Body of pancreas (tissue), 4 donors: ENCODE results near the gene OSBPL5. TPM values are rescaled to one million over a fixed set of nuclear protein-coding genes. Genes with fewer than 3 reads are reported as not detected.
A peak's percentile ranks its signal among the peaks of the same experiment; 100 is the strongest.

Source experiments
- ATAC-seq: fragments of 150-250 bp; one replicate; pipeline ENCODE4 v1.9.1; 2016
- DNase-seq, 4 donors: peaks; one replicate each; pipeline ENCODE4 v3.0.0-alpha.2; 2019
- H3K27ac ChIP-seq, 4 donors: fragments of 200-600 bp; sonication (generic); 1 replicate in 3 of 4; 2 replicates in 1 of 4; pipeline versions ENCODE4 v1.5.1 to v1.6.1; 2016 to 2019; ENCODE audit warnings: mild to moderate bottlenecking in 1 of 4, mixed read lengths in 1 of 4, moderate library complexity in 1 of 4
- H3K27me3 ChIP-seq, 2 donors: fragments of 200-600 bp; sonication (generic); one replicate each; pipeline ENCODE4 v1.6.0; 2016; ENCODE audit warnings: mild to moderate bottlenecking in 1 of 2
- H3K36me3 ChIP-seq, 2 donors: fragments of 200-600 bp; sonication (generic); replicated peaks in 1 of 2; 2 replicates each; pipeline ENCODE4 v1.5.1; 2016; ENCODE audit warnings: low read depth in 2 of 2; ENCODE audit not compliant: insufficient read depth in 1 of 2
- H3K4me1 ChIP-seq: fragments of 200-600 bp; sonication (generic); one replicate; pipeline ENCODE4 v1.6.0; 2016
- H3K4me3 ChIP-seq, 2 donors: fragments of 200-600 bp; sonication (generic); 1 replicate in 1 of 2; 2 replicates in 1 of 2; pipeline ENCODE4 v1.5.1; 2016 to 2019
- H3K9me3 ChIP-seq, 3 donors: fragments of 200-600 bp; sonication (generic); 1 replicate in 2 of 3; 2 replicates in 1 of 3; pipeline ENCODE4 v1.5.1; 2016
- POLR2A ChIP-seq, 3 donors: fragments of 450-650 bp; IDR thresholded peaks; one replicate each; pipeline ENCODE4 v1.6.1; 2016; ENCODE audit warnings: antibody characterized with exemption in 3 of 3, mild to moderate bottlenecking in 2 of 3
- WGBS, 2 donors: methylation state at CpG; one replicate each; pipeline ENCODE4 v1.1.5; 2017; 5-methylcytosine and 5-hydroxymethylcytosine counted together
- intact Hi-C: fragments of 100-400 bp; cut with DNase I; formaldehyde crosslinking; loops from one replicate; pipeline ENCODE4 v1.15.1; 2023
- total RNA-seq, 2 donors: library from RNA; depleted of rRNA; stranded (reverse); fragments of >200 nt; gene quantifications; one replicate each; pipeline ENCODE4 v1.1.0, GENCODE V29; 2016
- TF ChIP-seq, protein P1 (sequence below), 7 experiments: fragments of 450-650 bp in 4 of 7; fragments of 200-600 bp in 3 of 7; sonication (generic) in 3 of 7; IDR thresholded peaks; one replicate each; pipeline ENCODE4 v1.5.1; 2016 to 2019; ENCODE audit warnings: antibody characterized with exemption in 7 of 7

Gene OSBPL5, protein sequence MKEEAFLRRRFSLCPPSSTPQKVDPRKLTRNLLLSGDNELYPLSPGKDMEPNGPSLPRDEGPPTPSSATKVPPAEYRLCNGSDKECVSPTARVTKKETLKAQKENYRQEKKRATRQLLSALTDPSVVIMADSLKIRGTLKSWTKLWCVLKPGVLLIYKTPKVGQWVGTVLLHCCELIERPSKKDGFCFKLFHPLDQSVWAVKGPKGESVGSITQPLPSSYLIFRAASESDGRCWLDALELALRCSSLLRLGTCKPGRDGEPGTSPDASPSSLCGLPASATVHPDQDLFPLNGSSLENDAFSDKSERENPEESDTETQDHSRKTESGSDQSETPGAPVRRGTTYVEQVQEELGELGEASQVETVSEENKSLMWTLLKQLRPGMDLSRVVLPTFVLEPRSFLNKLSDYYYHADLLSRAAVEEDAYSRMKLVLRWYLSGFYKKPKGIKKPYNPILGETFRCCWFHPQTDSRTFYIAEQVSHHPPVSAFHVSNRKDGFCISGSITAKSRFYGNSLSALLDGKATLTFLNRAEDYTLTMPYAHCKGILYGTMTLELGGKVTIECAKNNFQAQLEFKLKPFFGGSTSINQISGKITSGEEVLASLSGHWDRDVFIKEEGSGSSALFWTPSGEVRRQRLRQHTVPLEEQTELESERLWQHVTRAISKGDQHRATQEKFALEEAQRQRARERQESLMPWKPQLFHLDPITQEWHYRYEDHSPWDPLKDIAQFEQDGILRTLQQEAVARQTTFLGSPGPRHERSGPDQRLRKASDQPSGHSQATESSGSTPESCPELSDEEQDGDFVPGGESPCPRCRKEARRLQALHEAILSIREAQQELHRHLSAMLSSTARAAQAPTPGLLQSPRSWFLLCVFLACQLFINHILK
- total RNA-seq: 10 to 100 TPM; 22.3 to 62.0 TPM

DNA sequence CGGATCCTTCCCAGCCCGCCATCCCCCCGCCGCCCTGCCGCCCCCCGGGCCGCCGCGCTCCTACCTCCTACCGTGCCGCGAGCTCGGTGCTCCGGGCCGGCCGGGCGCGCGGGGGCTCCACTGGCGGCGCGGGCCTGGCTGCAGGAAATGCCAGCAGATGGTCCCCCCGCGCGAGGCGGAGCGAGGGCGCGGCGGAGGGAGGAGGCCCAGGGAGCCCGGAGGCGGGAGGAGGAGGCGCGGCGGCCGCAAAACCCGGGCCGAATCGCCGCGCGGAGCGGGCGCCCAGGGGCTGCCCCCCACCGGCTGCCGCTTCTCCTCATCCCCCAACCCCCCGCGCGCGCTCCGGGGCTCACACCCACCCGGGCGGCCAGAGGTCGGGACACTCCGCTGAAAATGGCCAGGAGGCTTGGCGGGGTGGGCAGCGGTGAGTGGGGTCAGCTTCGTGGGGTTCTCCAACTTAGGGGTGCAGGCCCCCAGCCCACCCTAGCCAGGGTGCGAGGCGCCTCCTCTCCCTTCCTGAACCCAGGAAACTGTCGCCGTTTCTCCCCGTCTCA is at the start of gene OSBPL5:
TSS of gene OSBPL5 (minus strand) at position 159 of the 554 bp plus-strand sequence. CDS start 36,162 bp downstream, outside the sequence.
- Histone ChIP-seq H3K36me3 (no peaks in the 10 kb centered on the region), H3K4me3 (peak within 1 kb of the TSS; percentile 45 to 55), H3K27ac (peak within 1 kb of the TSS in 3 of 4 donors; percentile 39 to 48 (median 40)), H3K27me3 (no peaks in the 10 kb centered on the region), H3K4me1 (peaks cover 53% of the 10 kb centered on the region), H3K9me3 (no peaks in the 10 kb centered on the region)
- intact Hi-C loops: no loop called here
- DNase-seq (peak; percentile 75 to 85 (median 78)), ATAC-seq (peak; percentile 74)
- peak in 2 of 3 donors; percentile 14 to 23 for TF ChIP-seq POLR2A (IDR thresholded peaks at IDR 0.05)
- TF ChIP-seq, protein P1, sequence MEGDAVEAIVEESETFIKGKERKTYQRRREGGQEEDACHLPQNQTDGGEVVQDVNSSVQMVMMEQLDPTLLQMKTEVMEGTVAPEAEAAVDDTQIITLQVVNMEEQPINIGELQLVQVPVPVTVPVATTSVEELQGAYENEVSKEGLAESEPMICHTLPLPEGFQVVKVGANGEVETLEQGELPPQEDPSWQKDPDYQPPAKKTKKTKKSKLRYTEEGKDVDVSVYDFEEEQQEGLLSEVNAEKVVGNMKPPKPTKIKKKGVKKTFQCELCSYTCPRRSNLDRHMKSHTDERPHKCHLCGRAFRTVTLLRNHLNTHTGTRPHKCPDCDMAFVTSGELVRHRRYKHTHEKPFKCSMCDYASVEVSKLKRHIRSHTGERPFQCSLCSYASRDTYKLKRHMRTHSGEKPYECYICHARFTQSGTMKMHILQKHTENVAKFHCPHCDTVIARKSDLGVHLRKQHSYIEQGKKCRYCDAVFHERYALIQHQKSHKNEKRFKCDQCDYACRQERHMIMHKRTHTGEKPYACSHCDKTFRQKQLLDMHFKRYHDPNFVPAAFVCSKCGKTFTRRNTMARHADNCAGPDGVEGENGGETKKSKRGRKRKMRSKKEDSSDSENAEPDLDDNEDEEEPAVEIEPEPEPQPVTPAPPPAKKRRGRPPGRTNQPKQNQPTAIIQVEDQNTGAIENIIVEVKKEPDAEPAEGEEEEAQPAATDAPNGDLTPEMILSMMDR (IDR thresholded peaks at IDR 0.05): peak in 1 of 7 experiments; percentile 5
- 1 to 3% methylated on average over 8 to 59 of the region's 63 CpGs for WGBS, 2 donors

DNA sequence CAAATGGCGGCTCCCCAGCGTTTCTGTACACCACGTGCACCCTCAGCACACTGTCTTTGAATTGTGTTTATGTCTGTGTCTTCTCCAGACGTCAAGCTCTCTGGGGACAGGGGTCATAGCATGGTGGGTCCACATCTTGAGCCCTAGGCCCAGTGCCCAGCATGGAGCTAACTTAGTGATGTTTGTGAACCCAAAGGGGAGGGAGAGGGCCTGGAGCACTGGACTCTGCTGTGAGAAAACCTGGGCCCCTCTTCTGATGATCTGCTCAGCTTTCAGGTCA is 49.2 kb upstream of the OSBPL5 start:
- no peak overlapping the region for H3K27ac ChIP-seq
- TF ChIP-seq, protein P1 (IDR thresholded peaks at IDR 0.05): no peak
- TF ChIP-seq POLR2A (IDR thresholded peaks at IDR 0.05): no peak
- peak in 1 of 4 donors; percentile 1 for DNase-seq
- intact Hi-C loops: no loop called here
- ATAC-seq: no peak
- no peaks in the 10 kb centered on the region for H3K9me3 ChIP-seq
- no peaks in the 10 kb centered on the region for H3K27me3 ChIP-seq
- no peaks in the 10 kb centered on the region for H3K4me1 ChIP-seq
- H3K4me3 ChIP-seq: no peak overlapping the region
- 54 to 70% methylated on average over 2 to 4 of the region's 4 CpGs for WGBS, 2 donors
- no peaks in the 10 kb centered on the region for H3K36me3 ChIP-seq

DNA sequence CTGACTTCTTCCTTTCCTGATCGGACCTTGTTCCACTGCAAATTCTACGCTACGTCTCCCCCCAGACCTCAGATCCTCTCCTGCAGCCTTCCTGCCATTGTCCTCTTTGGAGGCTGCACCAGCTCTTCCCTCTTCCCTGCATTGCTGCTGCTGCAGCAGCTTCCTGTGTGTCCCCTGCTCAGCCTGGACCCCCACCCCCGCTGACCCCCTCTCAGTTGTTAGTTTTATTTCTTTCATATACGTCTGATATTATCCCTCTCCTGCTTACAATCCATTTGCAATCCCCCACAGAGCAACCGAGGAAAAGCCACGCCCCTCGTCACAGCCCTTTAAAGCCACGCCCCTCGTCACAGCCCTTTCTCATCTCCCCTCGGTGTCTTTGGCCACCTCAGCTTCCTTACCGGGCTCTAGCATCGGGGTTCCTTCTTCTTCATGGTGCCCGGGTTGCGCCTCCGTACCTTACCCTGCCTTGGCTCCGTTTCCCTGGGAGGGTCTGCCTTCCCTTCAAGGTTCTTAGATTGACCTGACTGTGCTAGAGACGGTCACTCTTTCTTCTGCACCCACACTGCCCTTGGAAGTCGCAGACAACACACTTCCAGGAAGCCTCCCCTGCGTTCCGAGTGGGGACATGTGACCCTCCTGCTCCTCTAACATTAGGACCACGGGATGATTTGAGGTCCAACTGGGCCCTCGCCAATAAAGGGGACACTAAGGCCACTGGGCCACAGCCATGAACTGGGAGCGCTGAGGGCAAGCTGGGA is 48.7 kb upstream of the OSBPL5 start:
- no peak overlapping the region for H3K27ac ChIP-seq
- intact Hi-C loops: no loop called here
- H3K27me3 ChIP-seq: no peaks in the 10 kb centered on the region
- H3K9me3 ChIP-seq: no peaks in the 10 kb centered on the region
- no peaks in the 10 kb centered on the region for H3K36me3 ChIP-seq
- H3K4me3 ChIP-seq: no peak overlapping the region
- no peaks in the 10 kb centered on the region for H3K4me1 ChIP-seq
- no peak for ATAC-seq
- WGBS, 2 donors: 49 to 54% methylated on average over 22 to 24 of the region's 24 CpGs
- TF ChIP-seq, protein P1 (IDR thresholded peaks at IDR 0.05): no peak
- no peak for TF ChIP-seq POLR2A (IDR thresholded peaks at IDR 0.05)
- DNase-seq: peak in 1 of 4 donors; percentile 3

DNA sequence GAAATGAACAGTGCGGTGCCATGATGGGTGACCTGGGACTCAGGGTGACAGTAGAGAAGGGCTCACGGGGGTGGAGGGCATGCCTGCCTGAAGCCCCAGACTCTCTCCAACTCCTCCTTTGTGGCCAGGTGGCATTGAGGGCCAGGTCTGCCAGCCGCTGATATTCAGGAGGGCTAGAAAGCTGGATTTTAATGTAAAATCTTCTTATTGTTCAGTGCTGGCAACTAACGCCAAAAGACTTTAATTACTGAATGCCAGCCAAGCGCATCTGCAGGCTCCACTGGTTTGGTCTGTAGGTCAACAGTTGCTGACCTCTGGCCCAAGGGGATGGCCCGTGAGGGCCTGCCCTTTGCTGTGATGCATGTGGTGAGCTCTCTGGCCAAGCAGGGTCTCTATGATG is 43.2 kb upstream of the OSBPL5 start:
- TF ChIP-seq, protein P1 (IDR thresholded peaks at IDR 0.05): no peak
- no peak for TF ChIP-seq POLR2A (IDR thresholded peaks at IDR 0.05)
- intact Hi-C loops: no loop called here
- no peaks in the 10 kb centered on the region for H3K36me3 ChIP-seq
- ATAC-seq (no peak), DNase-seq (no peak)
- H3K27ac ChIP-seq: no peak overlapping the region
- peaks cover 5% of the 10 kb centered on the region for H3K4me1 ChIP-seq
- no peaks in the 10 kb centered on the region for H3K9me3 ChIP-seq
- no peak overlapping the region for H3K4me3 ChIP-seq
- WGBS, 2 donors: 83 to 88% methylated on average over 6 of the region's 6 CpGs
- H3K27me3 ChIP-seq: peaks cover 0 to 2% of the 10 kb centered on the region in 2 donors
